Stimulated activated CD8-positive, alpha-beta memory T cell treated with anti-CD3 and anti-CD28 coated beads, Interleukin-4, amount 100 ng/mL, for 48 hours (primary cell): ENCODE data around the gene ACCS.

ENCODE experiments used
- DNase-seq: peaks from one replicate; pipeline ENCODE4 v3.0.0-alpha.2; 2020

Gene ACCS

GRCh38 chr11:44065841-44066731, at the start of gene ACCS:
Gene ACCS (plus strand): TSS chr11:44066270. CDS start chr11:44067628, 1,358 bp downstream.
- peak; percentile 91 for DNase-seq

GRCh38 chr11:44016546-44017442, 49.3 kb upstream of the ACCS start:
- peak; percentile 14 for DNase-seq

- DNase-seq = peak; percentile 18
Measured at GRCh38 chr11:44017443-44018126, 48.5 kb upstream of the ACCS start.

- DNase-seq = peak; percentile 16
Measured at GRCh38 chr11:44018127-44018521, 47.9 kb upstream of the ACCS start.

GRCh38 chr11:44018829-44019228, 47.2 kb upstream of the ACCS start:
- no peak for DNase-seq

- no peak for DNase-seq
Measured at GRCh38 chr11:44024977-44025376, 41.1 kb upstream of the ACCS start.

- no peak for DNase-seq
Measured at GRCh38 chr11:44025727-44026126, 40.3 kb upstream of the ACCS start.

- DNase-seq = no peak
Measured at GRCh38 chr11:44028401-44028800, 37.7 kb upstream of the ACCS start.

- DNase-seq = no peak
Measured at GRCh38 chr11:44028816-44029506, 37.1 kb upstream of the ACCS start.

GRCh38 chr11:44029507-44029845, 36.6 kb upstream of the ACCS start:
- no peak for DNase-seq

- no peak for DNase-seq
Measured at GRCh38 chr11:44029977-44030911, 35.8 kb upstream of the ACCS start.

GRCh38 chr11:44030996-44031395, 35.1 kb upstream of the ACCS start:
- no peak for DNase-seq

GRCh38 chr11:44031549-44031948, 34.5 kb upstream of the ACCS start:
- DNase-seq = no peak

GRCh38 chr11:44032299-44033085, 33.6 kb upstream of the ACCS start:
- DNase-seq = no peak

GRCh38 chr11:44033411-44033850, 32.6 kb upstream of the ACCS start:
- no peak for DNase-seq

- DNase-seq = no peak
Measured at GRCh38 chr11:44033856-44034255, 32.2 kb upstream of the ACCS start.

GRCh38 chr11:44034639-44035038, 31.4 kb upstream of the ACCS start:
- DNase-seq = no peak

GRCh38 chr11:44036811-44037657, 29.0 kb upstream of the ACCS start:
- peak; percentile 55 for DNase-seq

- no peak for DNase-seq
Measured at GRCh38 chr11:44037658-44037998, 28.4 kb upstream of the ACCS start.

GRCh38 chr11:44043157-44043556, 22.9 kb upstream of the ACCS start:
- no peak for DNase-seq
